NCI-H128 (cell line): Measurements from ENCODE around the gene SYNC.
"Not testable (repeated sequence)": the region's sequence is repeated elsewhere in the genome, so short reads cannot be mapped to it uniquely, and the experiment has no call there.

Experiments
- DNase-seq: peaks from one replicate; lab custom pipeline; 2025; ENCODE audit not compliant: unreplicated experiment; lab: John Stamatoyannopoulos, UW

Gene SYNC

GRCh38 chr1:32695098-32695904 lies 7.3 kb downstream of the SYNC start:
- no peak for DNase-seq

DNA sequence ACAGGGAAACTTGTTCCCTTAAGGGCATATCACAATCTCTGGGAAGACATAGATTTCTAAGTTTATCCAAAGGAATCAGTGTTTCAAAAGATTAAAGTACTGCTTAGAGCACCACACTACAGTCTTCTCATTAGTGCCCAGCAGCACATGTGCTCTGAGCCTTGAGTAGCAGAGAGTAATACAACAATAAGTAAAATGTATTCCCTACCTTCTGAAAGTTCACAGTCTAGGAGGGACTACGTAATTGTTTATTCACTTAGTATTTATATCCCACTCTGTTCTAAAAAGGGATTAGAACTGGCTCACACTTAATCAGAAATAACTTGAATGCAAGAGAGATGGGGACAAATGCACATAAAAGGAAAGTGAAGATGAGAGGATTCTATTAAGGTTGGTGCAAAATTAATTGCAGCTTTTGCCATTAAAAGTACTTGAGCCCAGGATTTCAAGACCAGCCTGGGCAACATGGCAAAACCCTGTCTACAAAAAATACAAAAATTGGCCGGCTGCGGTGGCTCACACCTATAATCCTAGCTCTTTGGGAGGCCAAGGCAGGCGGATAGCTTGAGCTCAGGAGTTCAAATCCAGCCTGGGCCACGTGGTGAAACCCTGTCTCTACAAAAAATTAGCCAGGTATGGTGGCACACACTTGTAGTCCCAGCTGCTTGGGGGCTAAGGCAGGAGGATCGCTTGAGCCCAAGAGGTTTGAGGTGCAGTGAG lies 9.0 kb downstream of the SYNC start:
- no peak for DNase-seq

- no peak for DNase-seq
Observed at GRCh38 chr1:32686387-32686786, 16.2 kb downstream of the SYNC start.

- no peak for DNase-seq
Observed at GRCh38 chr1:32685498-32685897, 17.1 kb downstream of the SYNC start.

DNA sequence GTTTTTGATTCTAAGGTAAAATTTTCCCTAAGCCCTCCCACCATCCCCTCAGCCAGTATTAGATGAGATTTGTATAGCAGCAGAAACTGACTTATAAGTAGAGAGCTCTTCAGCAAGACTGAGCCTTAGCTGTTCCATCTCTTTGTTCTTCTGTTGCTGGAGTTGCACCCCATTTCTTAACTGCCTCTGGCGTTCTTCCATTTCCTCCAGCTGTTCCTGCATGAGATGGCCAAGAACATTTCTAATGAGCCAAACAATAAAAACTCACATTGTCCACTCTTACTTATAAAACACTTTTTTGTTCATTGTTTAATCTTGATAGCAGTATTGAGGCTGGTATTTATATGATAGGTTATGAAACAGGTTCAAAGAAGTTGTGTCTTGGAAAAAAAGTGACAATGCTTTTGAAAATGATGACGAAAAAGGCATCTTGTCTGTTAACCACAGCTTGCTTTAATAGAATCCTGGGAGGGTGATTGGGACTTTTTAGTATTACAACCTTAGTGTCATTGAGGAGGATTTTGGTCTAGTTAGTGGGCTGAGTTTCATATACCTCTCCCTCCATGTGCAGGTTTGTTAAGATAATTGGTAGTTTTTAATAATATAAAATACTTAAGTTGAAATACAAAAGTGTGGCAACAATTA lies 18.3 kb downstream of the SYNC start:
- DNase-seq = no peak

DNA sequence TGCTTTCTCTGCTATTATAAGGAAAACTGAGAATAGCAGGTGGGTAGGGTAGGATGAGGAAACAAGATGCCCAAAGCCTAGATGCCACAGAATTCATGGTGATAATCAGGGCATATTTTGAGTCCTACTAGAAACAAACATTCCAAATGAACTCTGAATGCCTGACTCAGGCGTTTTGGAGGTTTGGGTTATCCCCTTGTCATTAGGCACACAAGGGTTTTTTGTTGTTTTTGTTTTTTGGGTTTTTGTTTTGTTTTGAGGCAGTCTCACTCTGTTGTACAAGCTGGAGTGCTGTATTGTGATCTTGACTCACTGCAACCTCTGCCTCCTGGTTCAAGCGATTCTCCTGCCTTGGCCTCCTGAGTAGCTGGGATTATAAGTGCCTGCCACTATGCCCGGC lies 19.2 kb downstream of the SYNC start:
- DNase-seq = no peak

GRCh38 chr1:32681999-32682398 lies 20.6 kb downstream of the SYNC start:
- DNase-seq = no peak

DNA sequence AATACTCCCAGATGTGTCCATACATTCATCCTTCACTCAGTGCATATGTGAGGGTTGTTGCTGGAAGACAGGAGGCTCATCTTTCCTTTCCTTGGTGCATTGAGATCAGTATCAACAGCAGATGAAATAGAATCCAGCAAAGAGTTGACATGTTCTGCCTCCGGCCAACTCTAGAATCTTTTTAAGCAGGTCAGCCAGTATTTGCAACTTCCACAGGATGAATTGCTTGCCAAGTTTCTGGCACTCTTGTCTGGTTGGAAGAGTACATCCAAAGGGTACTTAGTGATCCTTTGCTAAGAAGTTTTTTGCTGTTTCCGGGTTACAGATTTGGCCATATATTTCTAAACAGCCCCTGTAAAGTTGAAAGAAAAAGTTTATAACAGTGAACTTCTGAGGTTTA lies 21.1 kb downstream of the SYNC start:
- DNase-seq = no peak

DNA sequence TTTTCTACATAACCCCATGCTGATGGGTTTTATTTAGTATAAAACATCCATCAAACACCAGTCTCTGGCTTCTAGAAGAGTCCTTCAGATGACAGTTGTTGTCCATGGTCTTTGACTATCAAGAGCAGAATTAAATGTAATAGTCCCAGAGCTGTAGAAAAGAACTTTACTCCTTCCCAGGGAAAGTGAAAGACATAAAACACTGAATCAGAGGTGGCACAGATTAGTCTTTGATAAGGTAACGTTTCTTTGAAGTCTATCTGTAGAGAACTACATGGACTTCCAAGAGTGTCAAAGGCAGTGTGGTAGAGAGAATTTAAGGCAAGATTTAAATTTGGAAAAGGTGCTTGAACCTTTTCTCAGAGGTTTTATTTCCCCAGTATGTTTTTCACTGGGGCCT lies 21.9 kb downstream of the SYNC start:
- no peak for DNase-seq

- DNase-seq = not testable (repeated sequence)
Observed at GRCh38 chr1:32679993-32680392, 22.6 kb downstream of the SYNC start.

DNA sequence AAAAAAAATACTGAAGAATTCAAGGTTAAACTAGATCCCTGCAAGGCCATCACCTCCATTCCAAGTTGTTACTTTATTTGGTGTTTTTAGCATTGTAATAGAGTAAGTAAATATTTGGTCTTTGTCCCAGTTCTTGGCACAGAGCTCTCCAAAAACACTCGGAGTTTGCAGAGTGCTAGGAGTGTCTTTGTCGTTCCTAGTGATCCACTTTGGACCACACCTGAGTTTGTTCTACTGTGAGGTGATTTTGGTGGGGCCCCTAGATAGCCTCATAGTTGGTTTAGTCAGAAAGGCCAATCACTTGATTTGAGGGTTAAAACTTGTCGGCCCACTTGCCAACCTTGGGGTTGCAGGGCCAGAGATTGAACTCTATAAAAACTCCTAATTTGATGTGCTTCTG lies 25.6 kb downstream of the SYNC start:
- no peak for DNase-seq

DNA sequence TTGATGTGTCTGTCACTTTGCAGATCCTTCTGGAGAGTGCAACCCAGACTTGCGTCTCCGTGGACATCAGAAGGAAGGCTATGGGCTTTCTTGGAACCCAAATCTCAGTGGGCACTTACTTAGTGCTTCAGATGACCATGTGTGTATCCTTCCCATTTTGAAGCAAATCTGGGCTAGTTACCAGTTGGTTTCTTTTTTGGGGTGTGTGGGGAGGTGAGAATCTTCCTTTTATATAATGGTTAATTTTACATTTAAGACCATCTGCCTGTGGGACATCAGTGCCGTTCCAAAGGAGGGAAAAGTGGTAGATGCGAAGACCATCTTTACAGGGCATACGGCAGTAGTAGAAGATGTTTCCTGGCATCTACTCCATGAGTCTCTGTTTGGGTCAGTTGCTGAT lies 33.9 kb downstream of the SYNC start:
- DNase-seq = not testable (repeated sequence)

GRCh38 chr1:32666901-32667566 lies 35.5 kb downstream of the SYNC start:
- DNase-seq = no peak

- no peak for DNase-seq
Observed at GRCh38 chr1:32665915-32666314, 36.7 kb downstream of the SYNC start.

DNA sequence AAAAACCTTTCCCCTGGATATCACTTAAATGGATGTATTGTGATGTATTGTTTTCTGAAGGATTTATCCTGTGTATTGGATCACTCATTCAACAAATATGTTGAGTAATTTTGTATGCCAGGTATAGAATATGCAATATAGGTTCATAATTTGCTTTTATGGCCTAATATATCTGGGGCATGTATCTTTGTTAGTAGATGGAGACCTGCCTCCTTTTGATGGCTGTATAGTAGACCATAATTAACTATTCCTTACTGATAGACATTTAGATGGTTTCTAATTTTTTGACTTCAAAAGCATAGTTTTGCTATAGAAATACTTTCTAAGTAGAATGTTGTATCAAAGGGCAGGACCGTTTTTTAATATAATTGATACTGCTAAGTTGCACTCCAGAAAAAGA lies 43.0 kb downstream of the SYNC start:
- no peak for DNase-seq

GRCh38 chr1:32652244-32652962 lies 50.2 kb downstream of the SYNC start:
- no peak for DNase-seq

DNA sequence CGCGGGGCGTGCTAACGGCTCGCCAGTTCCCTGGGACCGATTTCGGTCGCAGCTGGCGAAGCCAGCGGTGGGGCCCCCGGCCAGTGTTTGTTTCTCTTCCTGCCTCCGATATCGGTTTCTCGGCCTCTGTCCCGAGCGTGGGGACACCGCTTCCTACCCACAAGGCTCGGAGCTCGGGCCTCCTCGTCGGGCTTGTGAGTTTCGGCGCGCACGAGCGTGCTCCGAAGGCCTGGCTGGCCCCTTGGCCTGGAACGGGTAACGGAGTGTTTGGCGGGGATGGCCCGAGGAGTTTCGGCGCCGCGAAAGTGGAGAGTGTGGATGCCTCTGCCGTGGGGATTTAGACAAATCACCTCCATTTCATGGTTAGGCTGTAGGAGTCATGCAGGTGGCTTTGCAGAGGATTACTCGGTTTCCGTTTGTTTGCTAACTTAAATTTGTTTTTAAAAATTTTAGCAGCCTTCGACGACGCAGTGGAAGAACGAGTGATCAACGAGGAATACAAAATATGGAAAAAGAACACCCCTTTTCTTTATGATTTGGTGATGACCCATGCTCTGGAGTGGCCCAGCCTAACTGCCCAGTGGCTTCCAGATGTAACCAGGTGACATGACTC lies 51.0 kb downstream of the SYNC start:
- DNase-seq = no peak

DNA sequence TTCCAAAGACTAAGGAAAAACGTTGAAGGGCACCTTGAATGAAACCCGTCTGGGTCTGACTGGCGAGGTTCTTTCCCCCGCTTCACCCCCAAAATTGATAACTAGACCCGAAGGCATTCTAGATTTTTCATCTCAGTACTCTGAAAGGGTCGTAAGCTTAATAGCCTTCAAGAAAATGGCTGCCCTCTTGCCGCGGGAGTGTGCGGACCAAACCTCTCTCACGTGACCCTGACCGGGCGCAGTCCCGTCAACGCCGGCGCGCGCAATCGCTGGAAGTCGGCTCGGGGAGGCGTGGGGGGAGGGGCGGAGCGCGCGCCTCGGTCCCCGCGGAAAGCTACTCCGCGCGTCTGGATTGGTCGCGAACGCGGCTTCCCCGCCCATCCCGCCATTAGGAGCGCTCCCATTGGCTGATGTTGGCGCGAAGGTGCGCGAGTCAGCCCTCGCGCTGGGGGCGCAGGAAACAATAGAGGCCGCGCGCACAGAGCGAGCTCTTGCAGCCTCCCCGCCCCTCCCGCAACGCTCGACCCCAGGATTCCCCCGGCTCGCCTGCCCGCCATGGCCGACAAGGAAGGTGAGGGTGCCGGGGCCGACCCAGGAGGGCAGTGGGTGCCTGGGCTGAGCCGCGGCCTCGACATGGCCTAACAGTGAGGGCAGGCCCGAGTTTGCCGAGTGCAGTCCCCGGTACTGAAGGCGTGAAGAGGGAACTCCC lies 51.7 kb downstream of the SYNC start, which contains the start of gene RBBP4:
TSS of gene RBBP4 (plus strand) at position 457 of the 709 bp plus-strand sequence. CDS start at position 556, 99 bp downstream.
- DNase-seq = peak; percentile 99

GRCh38 chr1:32650248-32650751 lies 52.3 kb downstream of the SYNC start, which contains the start of gene ZBTB8OS:
Gene ZBTB8OS, minus strand, starts transcription at chr1:32650550. Its CDS starts 21 bp downstream, at chr1:32650529.
- DNase-seq = peak; percentile 92
